Transverse colon (tissue), 4 donors: ENCODE results near the gene RC3H1. TPM values are rescaled to one million over a fixed set of nuclear protein-coding genes. Genes with fewer than 3 reads are reported as not detected.

ENCODE experiments used
- DNase-seq: peaks from one replicate; pipeline ENCODE4 v3.0.0-alpha.2; 2019
- H3K27ac ChIP-seq, 4 donors: fragments of 200-600 bp; sonication (generic); 2 replicates each; pipeline ENCODE4 v1.5.1; 2016 to 2018; ENCODE audit warnings: inconsistent platforms in 4 of 4
- H3K27me3 ChIP-seq: fragments of 200-600 bp; sonication (generic); 2 replicates; pipeline ENCODE4 v1.5.1; 2017; ENCODE audit warnings: inconsistent platforms
- H3K36me3 ChIP-seq, 4 donors: fragments of 200-600 bp; sonication (generic); 2 replicates each; pipeline ENCODE4 v1.5.1; 2017 to 2019; ENCODE audit warnings: inconsistent platforms in 4 of 4
- H3K4me1 ChIP-seq, 4 donors: fragments of 200-600 bp; sonication (generic); 2 replicates each; pipeline ENCODE4 v1.5.1; 2017 to 2020; ENCODE audit warnings: inconsistent platforms in 4 of 4
- H3K4me3 ChIP-seq, 4 donors: fragments of 200-600 bp; sonication (generic); 1 replicate in 1 of 4; 2 replicates in 3 of 4; pipeline versions ENCODE4 v1.5.1 to v1.6.1; 2017 to 2019; ENCODE audit warnings: inconsistent platforms in 4 of 4
- H3K9me3 ChIP-seq, 2 donors: fragments of 200-600 bp; sonication (generic); 2 replicates each; pipeline ENCODE4 v1.5.1; 2017 to 2019; ENCODE audit warnings: inconsistent platforms in 2 of 2
- CTCF ChIP-seq, 5 experiments: fragments of 200-600 bp in 3 of 5; fragments of 450-650 bp in 2 of 5; sonication (generic) in 3 of 5; IDR thresholded peaks; 1 replicate in 2 of 5; 2 replicates in 3 of 5; pipeline ENCODE4 v1.5.1; 2016 to 2017; ENCODE audit warnings: antibody characterized with exemption in 5 of 5, inconsistent platforms in 3 of 5, mild to moderate bottlenecking in 2 of 5, moderate library complexity in 1 of 5
- EP300 ChIP-seq: sonication (generic); formaldehyde crosslinking; IDR thresholded peaks from one replicate; pipeline ENCODE4 v1.6.1; 2017; ENCODE audit warnings: antibody characterized with exemption, low read depth
- POLR2A ChIP-seq: fragments of 450-650 bp; IDR thresholded peaks from one replicate; pipeline ENCODE4 v1.6.1; 2016; ENCODE audit warnings: antibody characterized with exemption, mild to moderate bottlenecking, moderate library complexity
- POLR2AphosphoS5 ChIP-seq, 3 donors: sonication (generic); formaldehyde crosslinking; IDR thresholded peaks; one replicate each; pipeline ENCODE4 v1.6.1; 2016; ENCODE audit warnings: antibody characterized with exemption in 3 of 3
- WGBS, 2 donors: methylation state at CpG; one replicate each; pipeline ENCODE4 v1.1.5; 2018; ENCODE audit warnings: low coverage in 1 of 2; 5-methylcytosine and 5-hydroxymethylcytosine counted together
- in situ Hi-C, 4 donors: fragments of 200-750 bp; cut with MboI; loops; one replicate each; pipeline versions ENCODE4 v1.15.0 to v1.15.1; 2017; ENCODE audit warnings: low sequenced_read_pairs in 3 of 4, low pct_ligation_motif_present in 1 of 4, low pct_unique_long_range_greater_than_20kb in 1 of 4
- intact Hi-C: fragments of 100-400 bp; cut with DNase I; formaldehyde crosslinking; loops from one replicate; pipeline ENCODE4 v1.15.1; 2023; ENCODE audit warnings: low total_unique reads
- small RNA-seq, 4 donors: library from RNA; depleted of rRNA; stranded (forward); fragments of <200 nt; gene quantifications; one replicate each; pipeline ENCODE3, GENCODE V24; 2016
- total RNA-seq, 4 donors: library from RNA; depleted of rRNA; stranded (reverse); fragments of >200 nt; gene quantifications; one replicate each; pipeline ENCODE4 v1.1.0, GENCODE V29; 2016

Gene RC3H1
- total RNA-seq, 4 donors from 2014 or later, result 17.9 to 37.9 (median 33.1) TPM

- Histone ChIP-seq H3K9me3 (no peaks in the 10 kb centered on the region), H3K27ac (no peak overlapping the region), H3K36me3 (peaks cover 0 to 11% (median 5%) of the 10 kb centered on the region in 4 donors), H3K27me3 (no peaks in the 10 kb centered on the region), H3K4me1 (no peaks in the 10 kb centered on the region), H3K4me3 (no peak overlapping the region)
- intact Hi-C loops (no loop called here), in situ Hi-C loops (no loop called here)
- TF ChIP-seq POLR2AphosphoS5 (IDR thresholded peaks at IDR 0.05) (no peak), CTCF (IDR thresholded peaks at IDR 0.05) (no peak), POLR2A (no peak), EP300 (no peak)
- DNase-seq, result no peak
- 97 to 100% methylated on average over 2 of the region's 2 CpGs for WGBS, 2 donors
These were observed 134.5 kb downstream of the RC3H1 start for GRCh38 chr1:173887627-173888026.

GRCh38 chr1:173886746-173887611 is 135.2 kb downstream of the RC3H1 start:
- H3K27ac ChIP-seq, result no peak overlapping the region
- in situ Hi-C loops, result no loop called here
- intact Hi-C loops, result no loop called here
- WGBS, 2 donors, result 84 to 93% methylated on average over 3 to 4 of the region's 4 CpGs
- H3K4me3 ChIP-seq, result no peak overlapping the region
- no peaks in the 10 kb centered on the region for H3K9me3 ChIP-seq
- no peaks in the 10 kb centered on the region for H3K4me1 ChIP-seq
- peaks cover 0 to 11% (median 5%) of the 10 kb centered on the region in 4 donors for H3K36me3 ChIP-seq
- DNase-seq, result no peak
- TF ChIP-seq POLR2A (no peak), CTCF (IDR thresholded peaks at IDR 0.05) (no peak), EP300 (no peak), POLR2AphosphoS5 (IDR thresholded peaks at IDR 0.05) (no peak)
- H3K27me3 ChIP-seq, result no peaks in the 10 kb centered on the region

- 96% methylated on average over 5 of the region's 5 CpGs; no CpG with 5 or more reads in 1 of the 2 donors for WGBS, 2 donors
- intact Hi-C loops, result no loop called here
These were observed 137.5 kb downstream of the RC3H1 start for GRCh38 chr1:173884701-173885100.

More at GRCh38 chr1:173884701-173885100, 137.5 kb downstream of the RC3H1 start:
- in situ Hi-C loops, result no loop called here
- Histone ChIP-seq H3K27me3 (no peaks in the 10 kb centered on the region), H3K36me3 (peaks cover 0 to 11% (median 5%) of the 10 kb centered on the region in 4 donors), H3K4me3 (no peak overlapping the region), H3K9me3 (no peaks in the 10 kb centered on the region), H3K4me1 (no peaks in the 10 kb centered on the region), H3K27ac (no peak overlapping the region)
- TF ChIP-seq POLR2AphosphoS5 (IDR thresholded peaks at IDR 0.05) (no peak), POLR2A (no peak), CTCF (IDR thresholded peaks at IDR 0.05) (no peak), EP300 (no peak)
- no peak for DNase-seq

Small RNA genes lying within 50 kb of the gene (small RNA-seq; reads per million reads assigned to genes)
- 0 to 0.28 (median 0.06) reads per million in 4 donors for gene RNA5SP67
- gene RNA5SP68, result 0 reads per million in 4 donors

Other genes starting within 250 kb of the RC3H1 start
- gene DARS2, start 197.7 kb downstream of the RC3H1 start, total RNA-seq, result 10 to 100 TPM; 12.0 to 19.7 (median 16.6) TPM
- gene CENPL, start 197.5 kb downstream of the RC3H1 start, total RNA-seq, result 1 to 10 TPM in 3 of 4 donors, not detected in 1; 4.3 to 6.7 (median 4.9) TPM
- gene GAS5, start 154.4 kb downstream of the RC3H1 start, total RNA-seq, result 100 to 1,000 TPM in 3 of 4 donors, 10 to 100 TPM in 1; 82.7 to 435 (median 193) TPM
- gene ZBTB37, start 154.0 kb downstream of the RC3H1 start, total RNA-seq, result 1 to 10 TPM; 4.6 to 8.3 (median 6.9) TPM
- gene SERPINC1, start 105.0 kb downstream of the RC3H1 start, total RNA-seq, result 1 to 10 TPM in 1 of 4 donors, not detected in 3; 1.1 TPM
- 100 to 1,000 TPM in 2 of 4 donors, 10 to 100 TPM in 2; 68.9 to 127 (median 99.9) TPM for gene RABGAP1L, start 137.2 kb upstream of the RC3H1 start, total RNA-seq